Measurements from ENCODE around the gene KRT82. TPM values are rescaled to one million over a fixed set of nuclear protein-coding genes. Genes with fewer than 3 reads are reported as not detected.

Gene KRT82
- total RNA-seq (not detected in 2 replicates), polyA plus RNA-seq (not detected in 2 replicates)

GRCh38 chr12:52405922-52406385, at the start of gene KRT82:
KRT82 (minus strand) TSS chr12:52406335; CDS start chr12:52406277, 58 bp downstream.
- Histone ChIP-seq H3K27me3 (no peaks in the 10 kb centered on the region), H3K79me2 (no peaks in the 10 kb centered on the region), H3K27ac (no peak within 1 kb of the TSS), H3K4me2 (no peak within 1 kb of the TSS), H3K4me1 (ENCODE audit: insufficient read depth) (peaks cover under 1% of the 10 kb centered on the region), H3K9me2 (replicated peaks; ENCODE audit: insufficient read depth) (no peaks in the 10 kb centered on the region), H3K36me3 (replicated peaks; ENCODE audit: insufficient read depth, low read depth) (no peaks in the 10 kb centered on the region), H4K20me1 (ENCODE audit: insufficient read depth, poor library complexity, severe bottlenecking) (no peaks in the 10 kb centered on the region), H2AFZ (no peak within 1 kb of the TSS), H3K4me3 (no peak within 1 kb of the TSS), H3K9me3 (ENCODE audit: low read depth) (no peaks in the 10 kb centered on the region)
- TF ChIP-seq CTCF (IDR thresholded peaks at IDR 0.05; ENCODE audit: poor library complexity), result no peak
- no peak for TF ChIP-seq EZH2 (IDR thresholded peaks at IDR 0.05; ENCODE audit: borderline replicate concordance)
- no peak for TF ChIP-seq EZH2phosphoT487 (IDR thresholded peaks at IDR 0.05; ENCODE audit: low read depth, severe bottlenecking, unreplicated experiment)
- no peak for DNase-seq (ENCODE audit: low spot score)
- 94% methylated on average over 14 of the region's 14 CpGs for WGBS (ENCODE audit: low lambda C conversion rate, missing lambda C conversion rate)

GRCh38 chr12:52455821-52456220, 49.7 kb upstream of the KRT82 start:
- Histone ChIP-seq H3K27me3 (no peaks in the 10 kb centered on the region), H2AFZ (no peak overlapping the region), H3K36me3 (replicated peaks; ENCODE audit: insufficient read depth, low read depth) (no peaks in the 10 kb centered on the region), H3K4me3 (no peak overlapping the region), H3K79me2 (no peaks in the 10 kb centered on the region), H3K9me3 (ENCODE audit: low read depth) (no peaks in the 10 kb centered on the region), H3K4me2 (no peak overlapping the region), H3K9me2 (replicated peaks; ENCODE audit: insufficient read depth) (no peaks in the 10 kb centered on the region), H3K4me1 (ENCODE audit: insufficient read depth) (no peaks in the 10 kb centered on the region), H3K27ac (no peak overlapping the region), H4K20me1 (ENCODE audit: insufficient read depth, poor library complexity, severe bottlenecking) (no peaks in the 10 kb centered on the region)
- 89% methylated on average over 1 of the region's 1 CpG for WGBS (ENCODE audit: low lambda C conversion rate, missing lambda C conversion rate)
- TF ChIP-seq EZH2phosphoT487 (IDR thresholded peaks at IDR 0.05; ENCODE audit: low read depth, severe bottlenecking, unreplicated experiment) (no peak), EZH2 (IDR thresholded peaks at IDR 0.05; ENCODE audit: borderline replicate concordance) (no peak), CTCF (IDR thresholded peaks at IDR 0.05; ENCODE audit: poor library complexity) (no peak)
- DNase-seq (ENCODE audit: low spot score), result no peak

- H4K20me1 ChIP-seq (ENCODE audit: insufficient read depth, poor library complexity, severe bottlenecking), result no peaks in the 10 kb centered on the region
- H3K36me3 ChIP-seq (replicated peaks; ENCODE audit: insufficient read depth, low read depth), result no peaks in the 10 kb centered on the region
- H2AFZ ChIP-seq, result no peak overlapping the region
- DNase-seq (ENCODE audit: low spot score), result no peak
- WGBS (ENCODE audit: low lambda C conversion rate, missing lambda C conversion rate), result 39% methylated on average over 3 of the region's 3 CpGs
- H3K4me1 ChIP-seq (ENCODE audit: insufficient read depth), result no peaks in the 10 kb centered on the region
- H3K9me3 ChIP-seq (ENCODE audit: low read depth), result no peaks in the 10 kb centered on the region
- H3K79me2 ChIP-seq, result no peaks in the 10 kb centered on the region
- H3K4me2 ChIP-seq, result no peak overlapping the region
- no peak overlapping the region for H3K27ac ChIP-seq
- H3K9me2 ChIP-seq (replicated peaks; ENCODE audit: insufficient read depth), result no peaks in the 10 kb centered on the region
- H3K4me3 ChIP-seq, result no peak overlapping the region
- TF ChIP-seq EZH2phosphoT487 (IDR thresholded peaks at IDR 0.05; ENCODE audit: low read depth, severe bottlenecking, unreplicated experiment) (no peak), CTCF (IDR thresholded peaks at IDR 0.05; ENCODE audit: poor library complexity) (no peak), EZH2 (IDR thresholded peaks at IDR 0.05; ENCODE audit: borderline replicate concordance) (no peak)
- H3K27me3 ChIP-seq, result no peaks in the 10 kb centered on the region
These were observed 48.5 kb upstream of the KRT82 start for GRCh38 chr12:52454411-52455201.

Measured in hepatocyte (in vitro differentiated cells).